GM12874 (cell line): ENCODE results near the gene ZNF445.

Experiments used
- TF ChIP-seq, protein P1 (sequence below): IDR thresholded peaks from 2 replicates; pipeline ENCODE4 v1.5.1; 2011; ENCODE audit warnings: low read depth, mild to moderate bottlenecking, control low read depth, low read length, moderate library complexity; ENCODE audit not compliant: insufficient read depth

ZNF445 gene

DNA sequence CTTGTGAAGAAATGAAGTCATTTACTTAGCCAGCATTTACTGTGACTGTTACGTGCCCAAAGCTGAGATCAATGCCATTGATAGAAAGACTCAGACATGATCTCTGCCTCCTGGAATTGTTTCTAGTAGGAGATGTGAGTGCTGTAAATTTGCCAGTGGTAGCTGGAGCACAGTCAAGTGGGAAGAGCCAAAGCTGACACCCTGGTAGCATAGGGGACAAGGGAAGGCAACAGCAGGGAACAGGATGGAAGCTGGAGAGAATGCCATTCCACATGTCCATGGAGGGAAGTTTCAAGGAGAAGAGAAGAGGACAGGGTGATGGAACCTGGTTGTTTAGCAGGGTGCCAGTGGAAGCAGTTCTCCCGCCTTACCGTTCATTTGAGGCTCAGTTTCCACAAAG, 74.9 kb downstream of the ZNF445 start:
- TF ChIP-seq, protein P1, sequence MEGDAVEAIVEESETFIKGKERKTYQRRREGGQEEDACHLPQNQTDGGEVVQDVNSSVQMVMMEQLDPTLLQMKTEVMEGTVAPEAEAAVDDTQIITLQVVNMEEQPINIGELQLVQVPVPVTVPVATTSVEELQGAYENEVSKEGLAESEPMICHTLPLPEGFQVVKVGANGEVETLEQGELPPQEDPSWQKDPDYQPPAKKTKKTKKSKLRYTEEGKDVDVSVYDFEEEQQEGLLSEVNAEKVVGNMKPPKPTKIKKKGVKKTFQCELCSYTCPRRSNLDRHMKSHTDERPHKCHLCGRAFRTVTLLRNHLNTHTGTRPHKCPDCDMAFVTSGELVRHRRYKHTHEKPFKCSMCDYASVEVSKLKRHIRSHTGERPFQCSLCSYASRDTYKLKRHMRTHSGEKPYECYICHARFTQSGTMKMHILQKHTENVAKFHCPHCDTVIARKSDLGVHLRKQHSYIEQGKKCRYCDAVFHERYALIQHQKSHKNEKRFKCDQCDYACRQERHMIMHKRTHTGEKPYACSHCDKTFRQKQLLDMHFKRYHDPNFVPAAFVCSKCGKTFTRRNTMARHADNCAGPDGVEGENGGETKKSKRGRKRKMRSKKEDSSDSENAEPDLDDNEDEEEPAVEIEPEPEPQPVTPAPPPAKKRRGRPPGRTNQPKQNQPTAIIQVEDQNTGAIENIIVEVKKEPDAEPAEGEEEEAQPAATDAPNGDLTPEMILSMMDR, result no peak

- TF ChIP-seq, protein P1, result no peak
Observed at GRCh38 chr3:44400771-44401170, 76.7 kb downstream of the ZNF445 start.

DNA sequence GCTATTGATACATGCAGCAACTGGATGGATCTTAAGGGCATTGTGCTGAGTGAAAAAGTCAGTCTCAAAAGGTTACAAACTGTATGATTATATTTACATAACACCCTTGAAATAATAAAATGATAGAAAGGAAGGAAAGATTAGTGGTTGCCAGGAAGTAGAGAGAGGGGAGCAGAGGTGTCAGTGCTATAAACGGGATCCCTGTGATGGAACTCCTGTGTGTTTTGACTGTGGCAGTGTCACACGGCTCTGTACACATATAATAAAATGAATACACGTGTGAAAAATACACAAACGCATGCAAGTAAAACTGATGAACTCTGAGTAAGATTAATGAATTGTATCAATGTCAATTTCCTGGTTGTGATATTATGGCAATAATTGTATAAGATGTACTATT, 78.6 kb downstream of the ZNF445 start:
- TF ChIP-seq, protein P1, result no peak

DNA sequence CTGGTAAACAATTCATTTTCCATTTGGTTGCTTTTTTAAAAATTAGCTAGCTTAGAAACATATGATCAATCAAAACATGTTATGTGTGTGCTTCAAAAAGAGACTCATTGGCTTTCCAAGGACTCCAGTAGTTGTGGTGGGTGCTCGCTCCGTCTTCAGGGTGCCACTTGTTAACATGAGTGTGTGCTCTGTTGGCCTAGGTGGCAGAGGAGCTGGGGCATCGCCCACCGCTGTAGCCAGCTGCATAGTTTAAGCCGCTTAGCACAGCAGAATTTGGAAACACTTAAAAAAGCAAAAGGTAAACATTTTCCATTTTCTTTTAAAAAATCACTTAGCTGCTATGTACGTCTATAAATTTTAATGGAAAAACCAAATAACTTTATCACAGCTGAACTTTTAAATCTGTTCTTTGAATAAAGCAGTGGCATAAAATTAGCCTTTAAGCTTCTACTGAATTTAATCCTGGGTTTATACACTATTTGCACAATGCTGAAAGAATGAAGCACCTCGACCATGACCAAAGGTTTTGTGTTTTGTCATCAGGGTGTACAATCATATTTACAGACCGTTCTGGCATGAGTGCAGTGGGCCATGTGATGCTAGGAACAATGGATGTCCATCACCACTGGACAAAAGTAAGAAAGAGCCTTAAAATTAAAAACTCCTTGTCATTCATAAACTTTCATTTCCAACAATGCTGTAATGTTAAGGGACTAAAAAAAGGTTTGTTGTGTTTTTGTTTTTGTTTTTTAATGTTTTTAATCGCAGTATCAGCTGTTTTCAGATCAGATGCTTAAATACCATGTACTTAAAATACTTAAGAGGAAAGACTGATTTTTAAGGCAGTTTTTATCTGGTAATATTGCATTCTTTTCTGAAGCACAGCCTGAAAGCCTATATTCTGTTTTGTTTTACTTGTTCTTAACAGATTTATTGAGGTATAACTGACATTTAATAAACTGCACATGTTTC, 81.0 kb downstream of the ZNF445 start:
- TF ChIP-seq, protein P1, result no peak

- TF ChIP-seq, protein P1, result no peak
Observed at GRCh38 chr3:44395714-44396113, 81.8 kb downstream of the ZNF445 start.

GRCh38 chr3:44392489-44392888, 85.0 kb downstream of the ZNF445 start:
- TF ChIP-seq, protein P1, result no peak

DNA sequence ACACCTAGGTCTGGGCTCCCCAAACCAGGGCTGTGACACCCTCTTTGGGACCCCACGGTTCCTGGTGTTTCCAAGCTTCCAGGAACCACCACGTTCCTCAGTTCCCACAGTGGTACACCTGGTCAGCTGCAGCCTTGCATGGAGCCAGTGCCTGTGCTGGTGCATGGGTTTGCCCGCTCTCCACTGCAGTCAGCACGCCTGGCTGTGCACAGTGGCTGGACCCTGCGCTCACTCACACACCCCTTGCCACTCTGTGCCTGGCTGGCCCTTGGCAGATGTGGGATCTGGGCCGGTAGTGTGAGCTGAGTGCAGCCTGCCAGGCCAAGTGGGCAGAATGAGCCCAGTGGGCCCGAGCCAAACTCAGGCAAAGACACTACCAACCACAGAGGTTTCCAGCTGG, 90.1 kb downstream of the ZNF445 start:
- TF ChIP-seq, protein P1, result no peak
